Amniotic stem cell (primary cell): ENCODE measurements around the gene CERS2.

Experiments
- DNase-seq: peaks from one replicate; lab custom pipeline; 2025; lab: John Stamatoyannopoulos, UW

The CERS2 gene

GRCh38 chr1:150997949-150998348, 23.3 kb upstream of the CERS2 start:
- no peak for DNase-seq

- DNase-seq = no peak
Measured at GRCh38 chr1:150997126-150997872, 22.7 kb upstream of the CERS2 start.

- DNase-seq = no peak
Measured at GRCh38 chr1:150995896-150996295, 21.3 kb upstream of the CERS2 start.

GRCh38 chr1:150995460-150995859, 20.8 kb upstream of the CERS2 start:
- no peak for DNase-seq

GRCh38 chr1:150994248-150994647, 19.6 kb upstream of the CERS2 start:
- no peak for DNase-seq

GRCh38 chr1:150992626-150993025, 18.0 kb upstream of the CERS2 start:
- no peak for DNase-seq

- DNase-seq = no peak
Measured at GRCh38 chr1:150987924-150988323, 13.3 kb upstream of the CERS2 start.

- no peak for DNase-seq
Measured at GRCh38 chr1:150985179-150985825, 10.7 kb upstream of the CERS2 start.

- no peak for DNase-seq
Measured at GRCh38 chr1:150981805-150982712, 7.4 kb upstream of the CERS2 start, which contains the start of gene ANXA9. ANXA9 (plus strand) TSS chr1:150982292; CDS start chr1:150983106, 814 bp downstream.

GRCh38 chr1:150981177-150981804, 6.7 kb upstream of the CERS2 start:
- no peak for DNase-seq

- DNase-seq = peak; percentile 71
Measured at GRCh38 chr1:150979092-150980056, 4.7 kb upstream of the CERS2 start.

GRCh38 chr1:150976879-150977694, 2.5 kb upstream of the CERS2 start:
- DNase-seq = peak; percentile 21

GRCh38 chr1:150976401-150976821, 1.8 kb upstream of the CERS2 start:
- DNase-seq = no peak

- no peak for DNase-seq
Measured at GRCh38 chr1:150973836-150974579, 627 bp downstream of the CERS2 start.

GRCh38 chr1:150973258-150973835, 1.3 kb downstream of the CERS2 start:
- DNase-seq = no peak

GRCh38 chr1:150972417-150972940, 2.2 kb downstream of the CERS2 start:
- DNase-seq = no peak

GRCh38 chr1:150971583-150972416, 2.8 kb downstream of the CERS2 start:
- DNase-seq = no peak
